HepG2 (cell line): ENCODE measurements around the gene ATIC. TPM values are rescaled to one million over a fixed set of nuclear protein-coding genes. Genes with fewer than 3 reads are reported as not detected.

Experiments
- AFF4 ChIP-seq: sonication (generic); formaldehyde crosslinking; IDR thresholded peaks from 2 replicates; pipeline ENCODE4 v1.4.0; 2020; ENCODE audit warnings: missing genetic modification reagents
- ATF7-NPFF ChIP-seq: sonication (generic); formaldehyde crosslinking; IDR thresholded peaks from 2 replicates; pipeline ENCODE4 v1.8.1; 2023; ENCODE audit warnings: mild to moderate bottlenecking, low read depth, missing genetic modification reagents, moderate library complexity
- BCLAF1 ChIP-seq: fragments of 450-650 bp; IDR thresholded peaks from 2 replicates; pipeline ENCODE4 v1.6.1; 2017; ENCODE audit warnings: mild to moderate bottlenecking
- FOSL2 ChIP-seq: sonication (generic); formaldehyde crosslinking; IDR thresholded peaks from 2 replicates; pipeline ENCODE4 v1.4.0; 2020; ENCODE audit warnings: missing genetic modification reagents
- FOXA3 ChIP-seq: IDR thresholded peaks from 2 replicates; pipeline ENCODE4 v1.6.1; 2016; ENCODE audit warnings: missing genetic modification reagents, missing compliant biosample characterization
- GATAD2A ChIP-seq: IDR thresholded peaks from 2 replicates; pipeline ENCODE4 v1.6.1; 2016
- LRRFIP1 ChIP-seq: sonication (generic); formaldehyde crosslinking; conservative IDR thresholded peaks from 2 replicates; pipeline ENCODE4 v1.4.0; 2020; ENCODE audit warnings: missing genetic modification reagents
- MEF2D ChIP-seq: sonication (generic); formaldehyde crosslinking; IDR thresholded peaks from 2 replicates; pipeline ENCODE4 v1.5.1; 2020; ENCODE audit warnings: mild to moderate bottlenecking, missing genetic modification reagents
- NFRKB ChIP-seq: fragments of 450-650 bp; IDR thresholded peaks from 2 replicates; pipeline ENCODE4 v1.6.1; 2017
- POLR2AphosphoS2 ChIP-seq: IDR thresholded peaks from 2 replicates; pipeline ENCODE4 v1.6.1; 2011; ENCODE audit warnings: low read depth, low read length, improper control_type of control experiment
- RBM22 ChIP-seq: fragments of 200-400 bp; formaldehyde crosslinking; optimal IDR thresholded peaks from 2 replicates; pipeline ENCODE3; 2017; ENCODE audit warnings: mild to moderate bottlenecking, low read length, moderate library complexity
- RXRB ChIP-seq: IDR thresholded peaks from 2 replicates; pipeline ENCODE4 v1.6.1; 2016; ENCODE audit warnings: borderline replicate concordance, missing genetic modification reagents, missing compliant biosample characterization
- XBP1 ChIP-seq: sonication (generic); formaldehyde crosslinking; IDR thresholded peaks from 2 replicates; pipeline ENCODE4 v1.5.0; 2020; ENCODE audit warnings: missing genetic modification reagents
- ZNF260 ChIP-seq: sonication (generic); formaldehyde crosslinking; IDR thresholded peaks from 2 replicates; pipeline ENCODE4 v1.4.0; 2020; ENCODE audit warnings: missing genetic modification reagents, low read depth, mild to moderate bottlenecking, borderline replicate concordance
- ZNF317 ChIP-seq: sonication (generic); formaldehyde crosslinking; IDR thresholded peaks from 2 replicates; pipeline ENCODE4 v1.5.0; 2020; ENCODE audit warnings: mild to moderate bottlenecking, missing genetic modification reagents
- ZNF7 ChIP-seq: IDR thresholded peaks from 2 replicates; pipeline ENCODE4 v1.6.1; 2016; ENCODE audit warnings: missing biosample characterization, missing genetic modification reagents
- ZNF784 ChIP-seq: sonication (generic); formaldehyde crosslinking; IDR thresholded peaks from 2 replicates; pipeline ENCODE4 v1.5.1; 2020; ENCODE audit warnings: missing genetic modification reagents, mild to moderate bottlenecking, borderline replicate concordance
- polyA plus RNA-seq, 8 experiments: library from polyadenylated mRNA; depleted of rRNA in 3 of 8; stranded (reverse) in 7 of 8; unstranded in 1 of 8; fragments of >200 nt; fragmentation: Illumina TruSeq in 4 of 8; extraction: Trizol in 4 of 8; gene quantifications; 2 replicates each; pipeline versions ENCODE4 v1.2.1 to v1.2.3, GENCODE V29; 2011 to 2016; ENCODE audit warnings: low read depth in 4 of 8, missing spikeins in 1 of 8, mixed read lengths in 1 of 8; ENCODE audit not compliant: insufficient read depth in 1 of 8
- total RNA-seq, 5 experiments: library from RNA; depleted of rRNA; stranded (reverse); fragments of >200 nt; fragmentation: Illumina TruSeq; extraction: Trizol; gene quantifications; 2 replicates each; pipeline ENCODE4 v1.2.3, GENCODE V29; 2016; ENCODE audit warnings: low read depth in 1 of 5
- TF ChIP-seq, protein P1 (sequence below): sonication (generic); formaldehyde crosslinking; conservative IDR thresholded peaks from 2 replicates; pipeline ENCODE4 v1.8.0; 2022; ENCODE audit warnings: low read depth, missing genetic modification reagents

Gene ATIC
- total and polyA plus RNA-seq, 2 of the 13 experiments (the other 11 are each of a cell fraction or from before 2014, with no cell fraction given) = 89.8 to 146 TPM

DNA sequence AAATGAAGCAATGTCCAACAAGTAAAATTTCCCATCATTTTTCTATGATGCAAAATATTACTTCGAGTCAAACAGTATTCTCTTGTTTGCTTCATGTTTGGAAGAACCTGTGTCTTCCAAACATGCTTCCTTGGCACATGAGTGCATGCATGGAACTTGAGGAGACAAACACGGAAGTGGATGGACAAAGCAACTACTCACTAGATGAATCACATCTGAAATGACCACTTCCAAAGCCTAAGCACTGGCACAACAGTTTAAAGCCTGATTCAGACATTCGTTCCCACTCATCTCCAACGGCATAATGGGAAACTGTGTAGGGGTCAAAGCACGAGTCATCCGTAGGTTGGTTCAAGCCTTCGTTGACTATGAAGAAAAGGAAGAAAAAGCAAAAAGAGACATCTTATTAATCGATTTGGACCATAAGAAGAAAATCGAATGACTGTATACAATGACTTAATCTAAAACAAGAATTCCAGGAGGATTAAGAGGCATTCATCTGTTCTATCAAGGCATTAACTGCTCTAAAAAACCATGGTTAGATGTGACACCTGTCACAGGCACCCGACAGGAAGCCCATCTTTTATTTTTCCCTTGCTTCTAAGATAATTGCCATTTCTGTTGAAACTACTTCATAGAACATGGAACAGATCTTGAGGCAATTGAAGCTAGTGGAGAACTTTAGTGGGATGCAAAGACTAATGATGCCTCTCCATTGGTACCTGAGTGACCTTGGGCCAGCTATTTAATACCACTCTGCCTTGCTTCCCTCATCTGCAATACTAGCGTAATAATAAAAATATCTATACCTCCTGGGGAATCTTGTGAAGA is 56.0 kb downstream of the ATIC start (continued):
- TF ChIP-seq FOXA3 (CRISPR knock-in tag) (no peak), MEF2D (CRISPR knock-in tag) (0 out of 2 replicates have a peak, but pooled peaks have one; percentile 26), BCLAF1 (no peak), ZNF260 (CRISPR knock-in tag) (no peak), RXRB (CRISPR knock-in tag) (no peak), XBP1 (CRISPR knock-in tag) (0 out of 2 replicates have a peak, but pooled peaks have one; percentile 31), POLR2AphosphoS2 (peak; percentile 85), RBM22 (peak; percentile 98), GATAD2A (CRISPR knock-in tag) (no peak), NFRKB (no peak), ZNF317 (CRISPR knock-in tag) (no peak), AFF4 (CRISPR knock-in tag) (peak; percentile 51; the same call in 1 of the 2 replicates), LRRFIP1 (CRISPR knock-in tag) (no peak), ATF7-NPFF (CRISPR knock-in tag) (no peak), FOSL2 (CRISPR knock-in tag) (peak; percentile 16; the same call in 1 of the 2 replicates), ZNF784 (CRISPR knock-in tag) (no peak), ZNF7 (CRISPR knock-in tag) (no peak)
- TF ChIP-seq, protein P1, sequence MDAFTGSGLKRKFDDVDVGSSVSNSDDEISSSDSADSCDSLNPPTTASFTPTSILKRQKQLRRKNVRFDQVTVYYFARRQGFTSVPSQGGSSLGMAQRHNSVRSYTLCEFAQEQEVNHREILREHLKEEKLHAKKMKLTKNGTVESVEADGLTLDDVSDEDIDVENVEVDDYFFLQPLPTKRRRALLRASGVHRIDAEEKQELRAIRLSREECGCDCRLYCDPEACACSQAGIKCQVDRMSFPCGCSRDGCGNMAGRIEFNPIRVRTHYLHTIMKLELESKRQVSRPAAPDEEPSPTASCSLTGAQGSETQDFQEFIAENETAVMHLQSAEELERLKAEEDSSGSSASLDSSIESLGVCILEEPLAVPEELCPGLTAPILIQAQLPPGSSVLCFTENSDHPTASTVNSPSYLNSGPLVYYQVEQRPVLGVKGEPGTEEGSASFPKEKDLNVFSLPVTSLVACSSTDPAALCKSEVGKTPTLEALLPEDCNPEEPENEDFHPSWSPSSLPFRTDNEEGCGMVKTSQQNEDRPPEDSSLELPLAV (CRISPR knock-in tag) = no peak
